Measurements from ENCODE around the gene HGD. TPM values are rescaled to one million over a fixed set of nuclear protein-coding genes. Genes with fewer than 3 reads are reported as not detected.
"Not testable (repeated sequence)": the region's sequence is repeated elsewhere in the genome, so short reads cannot be mapped to it uniquely, and the experiment has no call there.

HGD gene
- total RNA-seq, 1 donor from 2014 or later: 0.80 TPM

- no peak for DNase-seq (ENCODE audit: low spot score)
These were observed 1.7 kb downstream of the HGD start for GRCh38 chr3:120680193-120680894.

- no peak for DNase-seq (ENCODE audit: low spot score)
These were observed 3.1 kb downstream of the HGD start for GRCh38 chr3:120678984-120679383.

DNA sequence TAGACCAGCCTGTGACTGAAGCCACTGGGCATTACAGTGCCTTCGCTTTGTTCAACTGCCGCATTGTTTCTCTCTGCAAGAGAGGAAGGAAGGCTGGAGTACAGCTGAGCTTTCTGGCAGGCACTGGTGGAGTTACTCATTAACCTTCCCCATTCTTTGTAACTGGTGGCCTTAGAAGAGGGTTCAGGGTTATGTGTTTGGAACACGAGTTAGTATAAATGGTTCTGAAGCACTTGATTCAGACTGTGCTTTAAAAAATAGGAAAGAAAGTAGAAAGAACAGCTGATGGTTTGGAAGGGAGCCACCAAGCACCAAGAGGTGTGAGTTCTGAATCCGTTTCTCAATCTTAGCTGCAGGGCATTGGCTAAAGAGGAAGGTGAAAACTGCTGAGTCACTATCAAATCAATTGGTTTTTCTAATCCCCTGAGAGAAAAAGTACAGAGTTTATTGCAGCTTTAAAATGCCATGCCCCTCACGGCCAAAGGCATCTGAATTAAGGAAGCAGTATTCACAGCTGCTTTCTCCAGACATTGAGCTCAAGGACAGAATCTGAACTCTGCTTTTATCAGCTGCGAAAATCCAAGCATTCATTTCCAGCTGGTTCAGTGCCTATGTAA is 3.6 kb downstream of the HGD start:
- no peak for DNase-seq (ENCODE audit: low spot score)

DNA sequence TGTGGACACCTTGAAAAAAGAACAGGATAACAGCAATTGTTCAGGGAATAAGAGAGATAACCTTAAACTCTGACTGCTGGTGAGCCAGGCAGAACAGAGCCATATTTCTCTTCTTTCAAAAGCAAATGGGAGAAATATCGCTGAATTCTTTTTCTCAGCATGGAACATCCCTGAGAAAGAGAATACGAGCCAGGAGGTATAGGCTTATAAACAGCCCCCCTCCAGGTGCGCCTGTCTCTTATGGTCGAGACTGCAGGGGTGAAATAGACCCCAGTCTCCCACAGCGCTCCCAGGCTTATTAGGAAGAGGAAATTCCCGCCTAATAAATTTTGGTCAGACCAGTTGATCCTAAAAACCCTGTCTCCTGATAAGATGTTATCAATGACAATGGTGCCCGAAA is 4.8 kb downstream of the HGD start:
- DNase-seq (ENCODE audit: low spot score): not testable (repeated sequence)

- no peak for DNase-seq (ENCODE audit: low spot score)
These were observed 8.9 kb downstream of the HGD start for GRCh38 chr3:120673116-120673515.

DNA sequence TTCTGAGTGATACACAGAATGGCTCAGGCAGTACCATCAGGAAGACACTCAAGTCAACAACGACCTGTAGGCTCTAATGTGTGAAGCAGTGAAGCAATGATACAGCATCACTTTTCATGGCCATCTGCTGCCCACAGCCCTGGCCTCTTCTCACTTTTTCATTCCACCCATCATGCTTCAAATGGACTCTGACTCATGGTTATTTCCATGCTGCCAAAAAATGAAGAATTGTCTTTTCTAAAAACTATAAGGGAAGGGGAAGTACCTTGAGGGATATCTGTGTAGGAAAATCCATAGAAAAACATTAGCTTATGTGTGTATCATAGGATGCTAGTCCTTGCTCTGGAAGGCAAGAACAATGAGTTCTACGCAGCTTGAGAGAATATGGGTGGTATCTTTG is 11.5 kb downstream of the HGD start:
- DNase-seq (ENCODE audit: low spot score): no peak

DNA sequence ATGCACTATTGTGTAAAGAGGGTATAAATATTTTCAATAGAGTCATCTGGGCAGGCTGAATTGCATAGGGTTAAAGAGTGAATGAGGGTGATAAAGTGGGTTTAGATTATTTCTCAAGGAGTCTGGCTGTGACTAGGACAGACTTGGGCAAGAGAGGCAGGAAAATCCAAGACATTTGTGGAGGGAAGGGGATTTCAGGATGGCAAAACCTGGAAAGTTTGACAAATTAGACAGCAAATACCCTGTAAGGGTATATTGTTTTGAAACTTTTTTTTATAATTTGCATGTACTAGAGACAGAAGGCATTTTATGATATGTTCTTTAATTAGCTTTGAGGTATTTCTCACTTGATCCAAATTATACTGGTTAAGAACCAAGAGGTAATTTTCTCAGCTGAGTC is 17.1 kb downstream of the HGD start:
- no peak for DNase-seq (ENCODE audit: low spot score)

- DNase-seq (ENCODE audit: low spot score): no peak
These were observed 20.1 kb downstream of the HGD start for GRCh38 chr3:120661945-120662344.

- no peak for DNase-seq (ENCODE audit: low spot score)
These were observed 20.7 kb downstream of the HGD start for GRCh38 chr3:120661106-120661905.

DNA sequence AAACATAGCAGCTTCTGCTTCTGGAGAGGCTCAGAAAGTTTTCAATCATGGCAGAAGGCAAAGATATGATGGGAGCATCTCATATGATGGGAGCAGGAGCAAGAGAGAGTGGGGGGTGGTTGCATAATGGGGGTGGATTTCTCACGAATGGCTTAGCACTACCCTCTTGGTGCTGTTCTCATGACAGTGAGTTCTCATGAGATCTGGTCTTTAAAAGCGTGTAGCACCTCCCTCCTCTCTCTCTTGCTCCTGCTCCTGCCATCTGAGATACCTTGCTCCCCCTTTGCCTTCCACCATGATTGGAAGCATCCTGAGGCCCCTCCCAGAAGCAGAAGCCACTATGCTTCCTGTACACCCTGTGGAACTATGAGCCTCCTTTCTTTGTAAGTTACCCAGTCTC is 22.2 kb downstream of the HGD start:
- DNase-seq (ENCODE audit: low spot score): no peak

- DNase-seq (ENCODE audit: low spot score): no peak
These were observed 22.8 kb downstream of the HGD start for GRCh38 chr3:120659285-120659684.

DNA sequence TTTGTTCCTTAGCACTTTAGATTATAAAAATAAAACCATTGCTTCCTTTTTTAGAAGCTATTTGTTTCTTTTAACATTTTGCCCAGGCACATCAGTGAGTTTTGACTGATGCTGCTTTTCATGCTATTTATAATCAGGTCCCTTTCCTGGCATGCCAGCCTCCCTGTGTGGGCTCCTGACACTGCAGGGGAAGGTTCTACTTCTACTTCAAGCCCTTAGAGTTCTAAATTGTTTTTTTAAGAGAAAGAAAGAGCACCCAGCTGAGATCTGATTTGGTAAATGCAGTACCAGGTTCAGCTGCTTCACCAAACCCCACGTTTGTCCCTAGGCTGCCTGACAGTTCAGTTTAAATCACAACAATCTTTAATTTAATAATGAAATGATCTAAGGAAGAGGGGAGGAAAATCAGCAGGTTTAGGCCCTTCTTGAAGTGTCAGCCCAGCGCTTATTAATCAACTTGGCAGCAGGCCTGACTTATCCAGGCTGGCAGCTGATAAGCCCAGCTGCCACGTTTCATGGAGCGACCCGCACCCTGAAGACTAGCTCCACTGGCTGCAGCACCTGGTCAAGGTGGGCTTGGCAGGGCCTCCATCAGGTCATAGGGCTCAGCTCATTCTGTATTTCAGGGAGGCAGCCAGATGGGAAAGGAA is 29.0 kb downstream of the HGD start:
- no peak for DNase-seq (ENCODE audit: low spot score)

- DNase-seq (ENCODE audit: low spot score): no peak
These were observed 29.8 kb downstream of the HGD start for GRCh38 chr3:120652281-120652680.

DNA sequence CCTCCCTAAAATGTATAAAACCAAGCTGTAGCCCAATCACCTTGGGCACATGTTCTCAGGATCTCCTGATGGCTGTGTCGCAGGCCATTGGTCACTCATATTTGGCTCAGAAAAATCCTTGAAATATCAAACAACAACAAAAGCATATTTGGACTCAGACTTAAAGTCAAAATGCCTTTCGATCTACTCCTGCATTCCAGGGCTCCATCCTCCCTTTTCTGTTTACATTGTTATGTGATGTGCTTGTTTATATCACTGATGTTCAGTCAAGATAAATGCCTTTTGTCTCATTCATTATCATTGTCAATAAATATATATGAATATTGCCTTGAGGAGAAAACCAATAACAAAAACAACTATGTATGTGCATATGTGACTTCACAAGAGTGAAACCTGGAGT is 31.7 kb downstream of the HGD start:
- no peak for DNase-seq (ENCODE audit: low spot score)

GRCh38 chr3:120649830-120650233 is 32.2 kb downstream of the HGD start:
- DNase-seq (ENCODE audit: low spot score): no peak

GRCh38 chr3:120648290-120648689 is 33.7 kb downstream of the HGD start:
- DNase-seq (ENCODE audit: low spot score): no peak

GRCh38 chr3:120646771-120647432 is 35.1 kb downstream of the HGD start:
- no peak for DNase-seq (ENCODE audit: low spot score)

- no peak for DNase-seq (ENCODE audit: low spot score)
These were observed 36.8 kb downstream of the HGD start for GRCh38 chr3:120645083-120645845.

DNA sequence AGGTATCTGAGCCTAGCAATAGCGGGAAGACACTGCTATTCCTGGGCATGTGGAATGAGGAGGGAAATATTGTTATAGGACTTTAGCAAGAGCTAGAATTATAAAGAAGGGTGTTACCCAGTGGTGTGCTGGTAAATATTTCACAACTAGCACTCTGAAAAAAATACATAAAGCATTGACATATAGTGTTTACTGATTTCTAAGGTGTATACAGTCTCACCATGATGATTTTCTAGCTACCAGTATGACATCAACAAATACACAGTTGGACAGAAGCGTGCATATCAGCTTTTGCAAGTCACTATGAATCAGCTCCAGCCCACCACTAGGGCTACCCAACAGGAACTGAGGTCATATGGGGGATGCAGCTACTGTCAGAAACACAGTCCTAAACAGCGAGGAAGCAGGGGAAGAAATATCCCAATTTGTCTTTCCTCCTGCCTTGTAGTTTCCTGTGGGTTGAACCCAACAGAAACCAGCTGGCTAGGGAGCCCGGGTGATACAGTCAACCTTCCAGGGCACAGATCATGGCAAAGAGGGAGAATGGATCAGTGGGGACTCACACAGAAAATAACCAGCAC is 39.6 kb downstream of the HGD start:
- DNase-seq (ENCODE audit: low spot score): no peak

DNA sequence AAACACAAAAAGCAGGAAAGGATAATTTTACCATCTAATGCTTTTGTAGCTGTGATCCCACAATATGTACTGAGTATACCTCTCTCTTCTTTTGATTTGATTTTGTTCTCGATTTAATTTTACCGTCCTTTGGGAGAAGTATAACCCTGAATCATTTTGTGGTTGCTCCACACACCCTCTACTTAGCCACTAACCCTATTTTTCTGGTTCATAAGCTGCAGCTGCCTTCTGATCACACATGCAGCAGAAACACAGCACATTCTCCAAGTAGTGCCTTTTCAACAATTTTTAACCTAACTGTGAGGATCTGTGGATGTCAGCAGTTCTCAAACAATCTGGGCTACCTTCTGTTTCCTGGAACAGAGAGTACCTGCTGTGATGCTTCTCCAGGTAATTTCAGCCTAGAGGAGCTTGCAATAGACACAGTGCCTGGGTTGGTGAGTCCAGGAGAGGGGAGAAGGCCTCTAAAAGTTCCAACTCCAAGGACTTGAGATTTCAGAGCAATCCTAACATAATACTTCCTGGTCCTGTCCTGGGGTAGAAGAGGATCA is 40.3 kb downstream of the HGD start:
- no peak for DNase-seq (ENCODE audit: low spot score)

Data from mesenteric fat pad (tissue), 1 donor.